Smooth muscle cell of the pulmonary artery (primary cell): Measurements from ENCODE around the gene CCT2. TPM values are rescaled to one million over a fixed set of nuclear protein-coding genes. Genes with fewer than 3 reads are reported as not detected.

Experiments used
- total RNA-seq: library from RNA; depleted of rRNA; stranded (reverse); fragments of >200 nt; gene quantifications from 2 replicates; pipeline ENCODE4 v1.2.3, GENCODE V29; 2014

The CCT2 gene
- total RNA-seq, result 174 and 179 TPM in 2 replicates

GRCh38 chr12:69585189-69586062 lies at the start of gene CCT2:
CCT2 (plus strand) TSS chr12:69585459; CDS start chr12:69585522, 63 bp downstream.

DNA sequence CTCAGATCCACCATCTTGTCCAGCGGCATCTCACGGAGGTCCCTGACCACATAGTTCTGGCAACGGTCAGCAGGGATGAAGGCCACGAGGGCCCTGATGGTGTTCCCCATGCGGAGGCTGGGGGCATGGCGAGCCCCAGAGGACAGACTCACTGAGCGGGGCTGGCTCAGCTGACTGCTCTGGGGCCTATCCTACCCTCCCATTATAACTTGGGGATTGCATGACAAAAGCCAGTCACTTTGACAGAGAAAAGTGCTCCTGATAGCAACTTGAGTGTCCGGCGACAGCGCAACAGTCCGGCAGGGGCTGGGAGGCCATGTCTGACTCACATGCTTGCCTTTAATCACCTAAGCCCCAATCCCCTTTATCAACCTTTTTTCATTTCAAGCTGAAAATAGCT lies 25.5 kb downstream of the CCT2 start, which contains the start of gene LRRC10:
Gene LRRC10 (minus strand): TSS at position 179 of the 400 bp plus-strand sequence. CDS start 69 bp downstream, at position 110.

Other genes starting within 250 kb of the CCT2 start
- not detected in 2 replicates for gene LYZ, start 237.1 kb upstream of the CCT2 start, total RNA-seq
- 8.2 and 9.8 TPM in 2 replicates for gene YEATS4, start 225.7 kb upstream of the CCT2 start, total RNA-seq
- gene FRS2, start 115.1 kb upstream of the CCT2 start, total RNA-seq, result 43.1 and 52.5 TPM in 2 replicates
- gene LRRC10, start 25.4 kb downstream of the CCT2 start, total RNA-seq, result not detected in 2 replicates
- gene BEST3, start 113.8 kb downstream of the CCT2 start, total RNA-seq, result not detected in 2 replicates
- gene RAB3IP, start 153.4 kb downstream of the CCT2 start, total RNA-seq, result 2.8 and 3.4 TPM in 2 replicates
- 0.07 TPM in 1 of 2 replicates, not detected in the other for gene MYRFL, start 239.8 kb downstream of the CCT2 start, total RNA-seq